ENCODE data around the gene GALNT16.

DNA sequence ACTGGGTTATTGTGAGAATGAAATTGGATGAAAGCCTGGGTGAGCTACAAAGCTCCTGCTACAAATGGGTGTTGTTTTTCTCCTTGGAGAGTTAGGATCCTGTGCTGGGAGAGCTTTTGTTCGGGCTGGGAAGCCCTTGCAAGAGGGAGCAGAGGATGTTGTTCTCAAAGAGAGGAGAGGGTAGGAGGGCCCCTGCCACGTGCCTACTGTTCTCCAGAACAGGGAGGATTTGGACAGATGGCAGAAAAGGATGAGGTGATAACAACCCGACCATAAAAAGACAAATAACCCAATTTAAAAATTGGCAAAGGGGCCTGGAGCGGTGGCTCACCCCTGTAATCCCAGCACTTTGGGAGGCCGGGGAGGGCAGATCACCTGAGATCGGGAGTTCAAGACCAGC, 68.8 kb downstream of the GALNT16 start:
- TF ChIP-seq, protein P1, sequence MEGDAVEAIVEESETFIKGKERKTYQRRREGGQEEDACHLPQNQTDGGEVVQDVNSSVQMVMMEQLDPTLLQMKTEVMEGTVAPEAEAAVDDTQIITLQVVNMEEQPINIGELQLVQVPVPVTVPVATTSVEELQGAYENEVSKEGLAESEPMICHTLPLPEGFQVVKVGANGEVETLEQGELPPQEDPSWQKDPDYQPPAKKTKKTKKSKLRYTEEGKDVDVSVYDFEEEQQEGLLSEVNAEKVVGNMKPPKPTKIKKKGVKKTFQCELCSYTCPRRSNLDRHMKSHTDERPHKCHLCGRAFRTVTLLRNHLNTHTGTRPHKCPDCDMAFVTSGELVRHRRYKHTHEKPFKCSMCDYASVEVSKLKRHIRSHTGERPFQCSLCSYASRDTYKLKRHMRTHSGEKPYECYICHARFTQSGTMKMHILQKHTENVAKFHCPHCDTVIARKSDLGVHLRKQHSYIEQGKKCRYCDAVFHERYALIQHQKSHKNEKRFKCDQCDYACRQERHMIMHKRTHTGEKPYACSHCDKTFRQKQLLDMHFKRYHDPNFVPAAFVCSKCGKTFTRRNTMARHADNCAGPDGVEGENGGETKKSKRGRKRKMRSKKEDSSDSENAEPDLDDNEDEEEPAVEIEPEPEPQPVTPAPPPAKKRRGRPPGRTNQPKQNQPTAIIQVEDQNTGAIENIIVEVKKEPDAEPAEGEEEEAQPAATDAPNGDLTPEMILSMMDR (IDR thresholded peaks at IDR 0.05; ENCODE audit: low read depth, low read length, poor library complexity, severe bottlenecking), result no peak
- no peak for TF ChIP-seq EZH2phosphoT487 (IDR thresholded peaks at IDR 0.05; ENCODE audit: borderline replicate concordance, low read length)

Data from DOHH2 (cell line).